ENCODE data around the gene CTSA. TPM values are rescaled to one million over a fixed set of nuclear protein-coding genes. Genes with fewer than 3 reads are reported as not detected.

Gene CTSA
- total and polyA plus RNA-seq, 9 of the 15 experiments (the other 6 are each of a cell fraction or from before 2014, with no cell fraction given) = 8.8 to 61.7 (median 28.3) TPM

DNA sequence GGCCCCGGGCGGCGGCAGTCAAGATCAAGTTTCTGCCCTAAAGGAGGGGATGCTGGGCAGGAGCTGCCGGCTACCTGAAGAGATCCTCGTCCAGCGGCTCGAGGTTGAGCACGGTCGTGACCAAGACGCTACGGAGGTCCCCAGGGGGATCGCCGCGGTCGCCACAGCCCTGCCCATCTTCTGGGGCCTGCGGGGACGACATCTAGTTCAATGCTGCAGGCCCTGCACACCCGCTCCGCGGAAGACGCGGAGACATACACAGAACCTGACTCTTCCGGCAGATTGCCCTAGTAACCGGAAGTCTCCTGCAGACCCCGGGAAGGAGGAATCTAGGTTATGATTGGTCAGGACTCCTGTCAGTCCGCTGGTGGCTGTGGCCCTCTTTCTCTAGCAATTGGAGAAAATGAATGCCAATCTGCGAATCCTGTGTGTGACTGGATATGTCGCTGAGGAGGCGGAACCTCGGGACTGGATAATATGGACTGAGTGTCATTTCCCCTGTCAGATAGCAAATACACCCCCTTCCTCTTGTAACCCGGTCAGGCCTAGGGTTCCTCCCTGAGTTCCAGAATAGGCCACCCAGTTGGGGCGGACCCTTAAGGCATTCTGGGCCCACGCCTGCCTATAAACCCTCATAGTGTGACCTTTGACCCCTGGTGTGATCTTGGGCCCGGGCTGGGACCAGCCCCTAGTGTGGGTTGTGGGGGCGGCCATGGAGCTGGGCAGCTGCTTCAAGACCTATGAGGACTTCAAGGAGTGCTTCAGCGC lies 33.8 kb upstream of the CTSA start, which contains the start of the genes ACOT8 and ZSWIM3 (continued):
- TF ChIP-seq, protein P1, sequence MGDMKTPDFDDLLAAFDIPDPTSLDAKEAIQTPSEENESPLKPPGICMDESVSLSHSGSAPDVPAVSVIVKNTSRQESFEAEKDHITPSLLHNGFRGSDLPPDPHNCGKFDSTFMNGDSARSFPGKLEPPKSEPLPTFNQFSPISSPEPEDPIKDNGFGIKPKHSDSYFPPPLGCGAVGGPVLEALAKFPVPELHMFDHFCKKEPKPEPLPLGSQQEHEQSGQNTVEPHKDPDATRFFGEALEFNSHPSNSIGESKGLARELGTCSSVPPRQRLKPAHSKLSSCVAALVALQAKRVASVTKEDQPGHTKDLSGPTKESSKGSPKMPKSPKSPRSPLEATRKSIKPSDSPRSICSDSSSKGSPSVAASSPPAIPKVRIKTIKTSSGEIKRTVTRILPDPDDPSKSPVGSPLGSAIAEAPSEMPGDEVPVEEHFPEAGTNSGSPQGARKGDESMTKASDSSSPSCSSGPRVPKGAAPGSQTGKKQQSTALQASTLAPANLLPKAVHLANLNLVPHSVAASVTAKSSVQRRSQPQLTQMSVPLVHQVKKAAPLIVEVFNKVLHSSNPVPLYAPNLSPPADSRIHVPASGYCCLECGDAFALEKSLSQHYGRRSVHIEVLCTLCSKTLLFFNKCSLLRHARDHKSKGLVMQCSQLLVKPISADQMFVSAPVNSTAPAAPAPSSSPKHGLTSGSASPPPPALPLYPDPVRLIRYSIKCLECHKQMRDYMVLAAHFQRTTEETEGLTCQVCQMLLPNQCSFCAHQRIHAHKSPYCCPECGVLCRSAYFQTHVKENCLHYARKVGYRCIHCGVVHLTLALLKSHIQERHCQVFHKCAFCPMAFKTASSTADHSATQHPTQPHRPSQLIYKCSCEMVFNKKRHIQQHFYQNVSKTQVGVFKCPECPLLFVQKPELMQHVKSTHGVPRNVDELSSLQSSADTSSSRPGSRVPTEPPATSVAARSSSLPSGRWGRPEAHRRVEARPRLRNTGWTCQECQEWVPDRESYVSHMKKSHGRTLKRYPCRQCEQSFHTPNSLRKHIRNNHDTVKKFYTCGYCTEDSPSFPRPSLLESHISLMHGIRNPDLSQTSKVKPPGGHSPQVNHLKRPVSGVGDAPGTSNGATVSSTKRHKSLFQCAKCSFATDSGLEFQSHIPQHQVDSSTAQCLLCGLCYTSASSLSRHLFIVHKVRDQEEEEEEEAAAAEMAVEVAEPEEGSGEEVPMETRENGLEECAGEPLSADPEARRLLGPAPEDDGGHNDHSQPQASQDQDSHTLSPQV (IDR thresholded peaks at IDR 0.05) = peak; percentile 58
- TF ChIP-seq ZNF668 (CRISPR knock-in tag; IDR thresholded peaks at IDR 0.05) (no peak), BRD4 (IDR thresholded peaks at IDR 0.05) (no peak), CTBP1 (IDR thresholded peaks at IDR 0.05; ENCODE audit: borderline replicate concordance) (no peak; the same call in 1 of the 2 replicates), ZBTB8A (IDR thresholded peaks at IDR 0.05; ENCODE audit: partially characterized antibody) (no peak), TRIM28 (IDR thresholded peaks at IDR 0.05) (no peak), TAL1 (IDR thresholded peaks at IDR 0.05) (no peak), E2F3 (CRISPR knock-in tag; IDR thresholded peaks at IDR 0.05) (no peak), ZNF445 (CRISPR knock-in tag; IDR thresholded peaks at IDR 0.05; ENCODE audit: low read depth) (no peak), ZNF274 (IDR thresholded peaks at IDR 0.05; ENCODE audit: borderline replicate concordance, low read depth, low read length) (no peak), BCL6 (CRISPR knock-in tag; IDR thresholded peaks at IDR 0.05) (no peak), ZNF124 (CRISPR knock-in tag; IDR thresholded peaks at IDR 0.05) (no peak), BHLHE40 (IDR thresholded peaks at IDR 0.05; ENCODE audit: low read length) (peak; percentile 31), KLF10 (CRISPR knock-in tag; IDR thresholded peaks at IDR 0.05) (no peak), ZBTB1 (CRISPR knock-in tag; IDR thresholded peaks at IDR 0.05; ENCODE audit: borderline replicate concordance, low read depth) (no peak)
- TF ChIP-seq, protein P2, sequence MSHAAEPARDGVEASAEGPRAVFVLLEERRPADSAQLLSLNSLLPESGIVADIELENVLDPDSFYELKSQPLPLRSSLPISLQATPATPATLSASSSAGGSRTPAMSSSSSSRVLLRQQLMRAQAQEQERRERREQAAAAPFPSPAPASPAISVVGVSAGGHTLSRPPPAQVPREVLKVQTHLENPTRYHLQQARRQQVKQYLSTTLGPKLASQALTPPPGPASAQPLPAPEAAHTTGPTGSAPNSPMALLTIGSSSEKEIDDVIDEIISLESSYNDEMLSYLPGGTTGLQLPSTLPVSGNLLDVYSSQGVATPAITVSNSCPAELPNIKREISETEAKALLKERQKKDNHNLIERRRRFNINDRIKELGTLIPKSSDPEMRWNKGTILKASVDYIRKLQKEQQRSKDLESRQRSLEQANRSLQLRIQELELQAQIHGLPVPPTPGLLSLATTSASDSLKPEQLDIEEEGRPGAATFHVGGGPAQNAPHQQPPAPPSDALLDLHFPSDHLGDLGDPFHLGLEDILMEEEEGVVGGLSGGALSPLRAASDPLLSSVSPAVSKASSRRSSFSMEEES (CRISPR knock-in tag; IDR thresholded peaks at IDR 0.05) = no peak
- TF ChIP-seq, protein P3, sequence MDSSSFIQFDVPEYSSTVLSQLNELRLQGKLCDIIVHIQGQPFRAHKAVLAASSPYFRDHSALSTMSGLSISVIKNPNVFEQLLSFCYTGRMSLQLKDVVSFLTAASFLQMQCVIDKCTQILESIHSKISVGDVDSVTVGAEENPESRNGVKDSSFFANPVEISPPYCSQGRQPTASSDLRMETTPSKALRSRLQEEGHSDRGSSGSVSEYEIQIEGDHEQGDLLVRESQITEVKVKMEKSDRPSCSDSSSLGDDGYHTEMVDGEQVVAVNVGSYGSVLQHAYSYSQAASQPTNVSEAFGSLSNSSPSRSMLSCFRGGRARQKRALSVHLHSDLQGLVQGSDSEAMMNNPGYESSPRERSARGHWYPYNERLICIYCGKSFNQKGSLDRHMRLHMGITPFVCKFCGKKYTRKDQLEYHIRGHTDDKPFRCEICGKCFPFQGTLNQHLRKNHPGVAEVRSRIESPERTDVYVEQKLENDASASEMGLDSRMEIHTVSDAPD (CRISPR knock-in tag; IDR thresholded peaks at IDR 0.05) = no peak
- TF ChIP-seq, protein P4, sequence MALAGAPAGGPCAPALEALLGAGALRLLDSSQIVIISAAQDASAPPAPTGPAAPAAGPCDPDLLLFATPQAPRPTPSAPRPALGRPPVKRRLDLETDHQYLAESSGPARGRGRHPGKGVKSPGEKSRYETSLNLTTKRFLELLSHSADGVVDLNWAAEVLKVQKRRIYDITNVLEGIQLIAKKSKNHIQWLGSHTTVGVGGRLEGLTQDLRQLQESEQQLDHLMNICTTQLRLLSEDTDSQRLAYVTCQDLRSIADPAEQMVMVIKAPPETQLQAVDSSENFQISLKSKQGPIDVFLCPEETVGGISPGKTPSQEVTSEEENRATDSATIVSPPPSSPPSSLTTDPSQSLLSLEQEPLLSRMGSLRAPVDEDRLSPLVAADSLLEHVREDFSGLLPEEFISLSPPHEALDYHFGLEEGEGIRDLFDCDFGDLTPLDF (CRISPR knock-in tag; IDR thresholded peaks at IDR 0.05) = no peak
- TF ChIP-seq, protein P5, sequence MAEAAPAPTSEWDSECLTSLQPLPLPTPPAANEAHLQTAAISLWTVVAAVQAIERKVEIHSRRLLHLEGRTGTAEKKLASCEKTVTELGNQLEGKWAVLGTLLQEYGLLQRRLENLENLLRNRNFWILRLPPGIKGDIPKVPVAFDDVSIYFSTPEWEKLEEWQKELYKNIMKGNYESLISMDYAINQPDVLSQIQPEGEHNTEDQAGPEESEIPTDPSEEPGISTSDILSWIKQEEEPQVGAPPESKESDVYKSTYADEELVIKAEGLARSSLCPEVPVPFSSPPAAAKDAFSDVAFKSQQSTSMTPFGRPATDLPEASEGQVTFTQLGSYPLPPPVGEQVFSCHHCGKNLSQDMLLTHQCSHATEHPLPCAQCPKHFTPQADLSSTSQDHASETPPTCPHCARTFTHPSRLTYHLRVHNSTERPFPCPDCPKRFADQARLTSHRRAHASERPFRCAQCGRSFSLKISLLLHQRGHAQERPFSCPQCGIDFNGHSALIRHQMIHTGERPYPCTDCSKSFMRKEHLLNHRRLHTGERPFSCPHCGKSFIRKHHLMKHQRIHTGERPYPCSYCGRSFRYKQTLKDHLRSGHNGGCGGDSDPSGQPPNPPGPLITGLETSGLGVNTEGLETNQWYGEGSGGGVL (CRISPR knock-in tag; IDR thresholded peaks at IDR 0.05) = no peak

All from K562 (cell line).